ENCODE measurements around the gene SRPK1. TPM values are rescaled to one million over a fixed set of nuclear protein-coding genes. Genes with fewer than 3 reads are reported as not detected.

SRPK1 gene
- total and polyA plus RNA-seq, 2 of the 13 experiments (the other 11 are each of a cell fraction or from before 2014, with no cell fraction given), result 56.4 to 142 TPM

- CTCF ChIA-PET (ENCODE audit: low intra/inter-chr PET ratio, low total read pairs), result no interaction called here
- H3K27me3 ChIP-seq (ENCODE audit: control insufficient read depth in 1 of 2, insufficient read depth in 2 of 2, low read length in 2 of 2), result peaks cover 1 to 24% of the 10 kb centered on the region in 2 experiments; a peak in 3 of 5 replicates
- intact Hi-C loops (cut with micrococcal nuclease; ENCODE audit: unreplicated experiment) (no loop called here), in situ Hi-C loops (cut with HindIII; ENCODE audit: extremely low pct_ligation_motif_present, low pct_unique_long_range_greater_than_20kb) (no loop called here)
- POLR2A ChIA-PET, result no interaction called here
- FAIRE-seq (no peak), DNase-seq (ENCODE audit: low spot score) (no peak), ATAC-seq (no peak)
- H3K4me3 ChIP-seq (replicated peaks in 1 of 3; ENCODE audit: insufficient read depth in 1 of 3, low read depth in 2 of 3, low read length in 3 of 3), result no peak overlapping the region
- H3K9me3 ChIP-seq (ENCODE audit: low read length), result no peaks in the 10 kb centered on the region
- H3K36me3 ChIP-seq (replicated peaks in 1 of 2; ENCODE audit: control insufficient read depth in 1 of 2, insufficient read depth in 2 of 2, low read length in 2 of 2), result no peaks in the 10 kb centered on the region
- H3K79me2 ChIP-seq (ENCODE audit: insufficient read depth, low read length), result no peaks in the 10 kb centered on the region
- no peak for TF ChIP-seq EED (CRISPR knock-in tag; IDR thresholded peaks at IDR 0.05)
- TF ChIP-seq KLF12 (CRISPR knock-in tag; IDR thresholded peaks at IDR 0.05; ENCODE audit: borderline replicate concordance), result no peak
- no peak for TF ChIP-seq ZFP91 (CRISPR knock-in tag; IDR thresholded peaks at IDR 0.05; ENCODE audit: borderline replicate concordance)
- TF ChIP-seq SSRP1 (CRISPR knock-in tag; IDR thresholded peaks at IDR 0.05), result no peak
- TF ChIP-seq SRSF9 (IDR thresholded peaks at IDR 0.05; ENCODE audit: borderline replicate concordance, insufficient read depth, low read depth, low read length, poor library complexity, severe bottlenecking), result no peak
- no peak for TF ChIP-seq ZSCAN20 (CRISPR knock-in tag; IDR thresholded peaks at IDR 0.05; ENCODE audit: borderline replicate concordance)
- no peak for TF ChIP-seq HMGXB3 (CRISPR knock-in tag; IDR thresholded peaks at IDR 0.05; ENCODE audit: borderline replicate concordance)
- TF ChIP-seq ZNF598 (CRISPR knock-in tag; IDR thresholded peaks at IDR 0.05; ENCODE audit: borderline replicate concordance), result no peak
- no peak for TF ChIP-seq MBNL3 (CRISPR knock-in tag; conservative IDR thresholded peaks at IDR 0.05)
- TF ChIP-seq ATF2 (CRISPR knock-in tag; IDR thresholded peaks at IDR 0.05), result no peak
- WGBS (ENCODE audit: low lambda C conversion rate), result 22% methylated on average over 4 of the region's 4 CpGs
- no peak overlapping the region for H3K27ac ChIP-seq (ENCODE audit: extremely low read length, insufficient read depth, low read length)
- H4K20me1 ChIP-seq (ENCODE audit: insufficient read depth, low read length), result no peaks in the 10 kb centered on the region
- no peak overlapping the region for H3K4me2 ChIP-seq (ENCODE audit: low read depth, low read length)
- H3K9ac ChIP-seq (ENCODE audit: insufficient read depth, low read depth, low read length), result no peak overlapping the region
- no peak overlapping the region for H2AFZ ChIP-seq (ENCODE audit: low read length)
- BruUV-seq (replicated peaks), result no TSS peak
- peaks cover 18% of the 10 kb centered on the region for H3K4me1 ChIP-seq (ENCODE audit: insufficient read depth, low read length)
Observed at GRCh38 chr6:35788423-35788982, 132.4 kb downstream of the SRPK1 start.

Data from HepG2 (cell line).